ENCODE measurements around the gene DZIP1. TPM values are rescaled to one million over a fixed set of nuclear protein-coding genes. Genes with fewer than 3 reads are reported as not detected.

The DZIP1 gene
- total RNA-seq, 1 experiment from 2014 or later, result 33.6 TPM

DNA sequence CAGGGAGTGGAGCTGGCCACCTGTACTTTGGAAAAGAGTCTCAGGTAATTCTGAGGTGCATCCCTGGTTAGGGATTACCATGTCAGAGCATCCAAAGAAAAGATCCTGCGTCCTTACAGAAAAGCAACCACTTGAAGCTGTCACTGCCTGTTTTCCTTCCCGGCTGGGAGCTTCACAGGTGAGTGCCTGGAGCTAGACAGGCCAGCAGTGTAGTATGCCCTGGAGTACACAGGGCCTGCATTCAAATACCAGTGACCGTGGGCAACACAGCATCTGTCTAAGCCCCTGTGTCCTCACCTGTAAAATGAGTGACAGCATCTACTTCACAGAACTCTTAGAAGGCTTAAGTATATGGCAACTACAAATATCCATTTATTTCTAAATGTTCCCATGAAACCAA is 29.0 kb downstream of the DZIP1 start:
- Histone ChIP-seq H3K18ac (ENCODE audit: insufficient read length, low read depth, low read length) (no peak overlapping the region), H4K91ac (ENCODE audit: insufficient read length, low read depth, low read length) (no peak overlapping the region), H2BK20ac (ENCODE audit: low read depth, low read length, poor library complexity, severe bottlenecking) (no peak overlapping the region), H2AK5ac (ENCODE audit: insufficient read length, low read length) (no peak overlapping the region), H3K56ac (ENCODE audit: insufficient read length, low read depth, low read length) (no peak overlapping the region), H2BK120ac (ENCODE audit: low read depth, low read length, poor library complexity, severe bottlenecking) (no peak overlapping the region), H3K9me3 (ENCODE audit: control insufficient read depth, low read depth, low read length) (no peaks in the 10 kb centered on the region), H2AFZ (ENCODE audit: low read length) (no peak overlapping the region), H4K5ac (ENCODE audit: insufficient read length, low read depth, low read length) (no peak overlapping the region), H3K4me1 (ENCODE audit: insufficient read depth, low read length) (no peaks in the 10 kb centered on the region), H3K4me2 (ENCODE audit: insufficient read depth, insufficient read length, low read length) (no peak overlapping the region), H3K79me2 (ENCODE audit: insufficient read depth, low read length) (no peaks in the 10 kb centered on the region), H3K14ac (ENCODE audit: insufficient read depth, low read length) (no peak overlapping the region), H4K20me1 (ENCODE audit: control insufficient read depth, insufficient read depth, insufficient read length) (no peaks in the 10 kb centered on the region), H3K23me2 (ENCODE audit: insufficient read length, low read depth, low read length, poor library complexity, severe bottlenecking) (no peaks in the 10 kb centered on the region), H3K4ac (ENCODE audit: low read depth, low read length) (no peak overlapping the region), H3K23ac (ENCODE audit: insufficient read length, low read depth, low read length) (no peak overlapping the region), H2BK5ac (ENCODE audit: insufficient read length, low read length) (no peak overlapping the region), H4K8ac (replicated peaks; ENCODE audit: insufficient read length, low read depth, low read length) (no peak overlapping the region), H3T11ph (ENCODE audit: low read length) (no peak overlapping the region), H3K79me1 (ENCODE audit: insufficient read depth, low read depth, low read length, poor library complexity, severe bottlenecking) (no peaks in the 10 kb centered on the region), H2BK12ac (ENCODE audit: insufficient read length, low read depth, low read length) (no peak overlapping the region), H3K27me3 (ENCODE audit: insufficient read depth, low read length) (no peaks in the 10 kb centered on the region), H2BK15ac (ENCODE audit: low read depth, low read length) (no peak overlapping the region), H3K27ac (ENCODE audit: insufficient read length, low read depth, low read length) (no peak overlapping the region), H3K9ac (ENCODE audit: extremely low read depth, insufficient read length, low read length) (no peak overlapping the region)
- Mint-ChIP-seq H3K4me3 (no peak overlapping the region), H3K4me1 (no peaks in the 10 kb centered on the region), H3K27me3 (ENCODE audit: low read depth) (no peaks in the 10 kb centered on the region), H3K27ac (no peak overlapping the region; a peak in 1 of 7 replicates), H3K9me3 (no peaks in the 10 kb centered on the region), H3K36me3 (ENCODE audit: insufficient read depth in 1 of 3, low read depth in 3 of 3) (peaks cover 30 to 72% (median 64%) of the 10 kb centered on the region in 3 experiments)
- TF ChIP-seq, protein P1, sequence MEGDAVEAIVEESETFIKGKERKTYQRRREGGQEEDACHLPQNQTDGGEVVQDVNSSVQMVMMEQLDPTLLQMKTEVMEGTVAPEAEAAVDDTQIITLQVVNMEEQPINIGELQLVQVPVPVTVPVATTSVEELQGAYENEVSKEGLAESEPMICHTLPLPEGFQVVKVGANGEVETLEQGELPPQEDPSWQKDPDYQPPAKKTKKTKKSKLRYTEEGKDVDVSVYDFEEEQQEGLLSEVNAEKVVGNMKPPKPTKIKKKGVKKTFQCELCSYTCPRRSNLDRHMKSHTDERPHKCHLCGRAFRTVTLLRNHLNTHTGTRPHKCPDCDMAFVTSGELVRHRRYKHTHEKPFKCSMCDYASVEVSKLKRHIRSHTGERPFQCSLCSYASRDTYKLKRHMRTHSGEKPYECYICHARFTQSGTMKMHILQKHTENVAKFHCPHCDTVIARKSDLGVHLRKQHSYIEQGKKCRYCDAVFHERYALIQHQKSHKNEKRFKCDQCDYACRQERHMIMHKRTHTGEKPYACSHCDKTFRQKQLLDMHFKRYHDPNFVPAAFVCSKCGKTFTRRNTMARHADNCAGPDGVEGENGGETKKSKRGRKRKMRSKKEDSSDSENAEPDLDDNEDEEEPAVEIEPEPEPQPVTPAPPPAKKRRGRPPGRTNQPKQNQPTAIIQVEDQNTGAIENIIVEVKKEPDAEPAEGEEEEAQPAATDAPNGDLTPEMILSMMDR (conservative IDR thresholded peaks at IDR 0.05), result no peak
- DNase-seq, result no peak
- no CpG with 5 or more reads among the region's 3 CpGs for WGBS (ENCODE audit: extremely low coverage, insufficient read length, low lambda C conversion rate)
